Fibroblast of gingiva (primary cell): ENCODE data around the gene GNB1.
"Not testable (repeated sequence)": the region's sequence is repeated elsewhere in the genome, so short reads cannot be mapped to it uniquely, and the experiment has no call there.

Experiments
- DNase-seq: peaks from one replicate; pipeline ENCODE4 v3.0.0-alpha.2; 2011; ENCODE audit warnings: low read depth

GNB1 gene

DNA sequence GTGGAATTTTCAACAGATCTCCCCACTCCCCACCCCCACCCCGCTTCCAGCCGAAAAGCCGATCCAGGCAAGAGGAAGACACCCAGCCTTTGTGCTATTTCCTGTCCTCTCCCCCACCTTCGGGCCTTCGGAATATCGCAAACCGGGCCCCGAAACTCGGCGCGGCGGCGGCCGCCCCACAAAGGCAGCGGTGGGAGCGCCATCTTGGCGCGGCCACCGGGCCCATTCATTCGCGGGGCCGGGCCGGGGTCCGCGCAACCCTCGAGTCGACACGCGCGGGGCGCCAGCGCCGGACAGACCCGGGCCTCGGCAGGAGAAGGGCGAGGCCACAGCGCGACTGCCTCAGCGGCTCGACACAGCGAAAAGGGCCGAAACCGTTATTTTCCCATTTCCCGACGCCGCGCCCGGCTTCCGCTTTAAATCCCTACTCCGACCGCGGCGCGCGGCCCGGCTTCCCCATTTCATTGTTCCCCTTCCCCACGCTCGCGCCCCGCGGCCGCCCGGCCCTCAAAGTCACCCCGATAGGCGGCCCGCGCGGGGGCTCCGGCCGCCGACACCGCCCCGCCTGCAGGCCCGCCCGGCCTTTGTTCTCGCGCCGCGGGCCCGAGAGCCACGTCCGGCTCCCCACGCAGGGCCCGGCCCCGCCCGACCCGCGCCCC is 911 bp downstream of the GNB1 start:
- DNase-seq = peak; percentile 32

DNA sequence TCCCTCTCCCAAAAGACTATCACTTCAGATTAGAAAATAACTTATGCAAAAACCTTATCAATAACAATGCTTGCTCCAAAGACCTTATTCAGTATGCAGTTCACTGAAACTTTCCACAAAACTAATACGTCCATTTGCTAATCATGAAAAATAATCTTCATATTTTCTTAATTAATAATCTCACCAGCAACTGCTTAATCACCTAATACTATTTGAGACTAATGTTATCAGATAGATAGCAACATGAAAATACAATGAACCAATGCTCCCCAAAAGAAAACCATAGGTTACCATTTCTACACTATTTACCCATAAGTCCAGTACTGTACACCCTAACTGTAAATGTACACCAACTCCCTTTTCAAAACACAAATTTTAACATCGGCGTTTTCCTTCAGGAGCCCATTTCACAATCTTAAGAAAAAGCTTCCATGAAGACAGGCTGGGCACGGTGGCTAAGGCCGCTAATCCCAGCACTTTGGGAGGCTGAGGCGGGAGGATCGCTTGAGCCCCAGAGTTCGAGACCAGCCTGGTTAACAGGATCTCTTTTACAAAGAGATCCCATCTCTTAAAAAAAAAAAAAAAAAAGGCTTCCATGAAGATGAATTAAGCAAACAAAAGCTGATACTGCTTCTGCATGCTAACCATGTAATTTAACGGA is 1.7 kb downstream of the GNB1 start:
- DNase-seq = peak; percentile 30

DNA sequence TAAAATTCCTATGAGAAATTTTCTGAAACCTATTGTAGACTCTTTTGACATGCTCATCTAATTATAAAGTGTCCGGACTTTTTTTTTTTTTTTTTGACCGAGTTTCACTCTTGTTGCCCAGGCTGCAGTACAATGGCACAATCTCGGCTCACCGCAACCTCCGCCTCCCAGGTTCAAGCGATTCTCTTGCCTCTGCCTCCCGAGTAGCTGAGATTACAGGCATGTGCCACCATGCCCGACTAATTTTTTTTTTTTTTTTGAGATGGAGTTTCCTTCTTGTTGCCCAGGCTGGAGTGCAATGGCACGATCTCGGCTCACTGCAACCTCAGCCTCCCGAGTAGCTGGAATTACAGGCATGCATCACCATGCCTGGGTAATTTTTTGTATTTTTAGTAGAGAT is 7.0 kb downstream of the GNB1 start:
- DNase-seq = not testable (repeated sequence)

DNA sequence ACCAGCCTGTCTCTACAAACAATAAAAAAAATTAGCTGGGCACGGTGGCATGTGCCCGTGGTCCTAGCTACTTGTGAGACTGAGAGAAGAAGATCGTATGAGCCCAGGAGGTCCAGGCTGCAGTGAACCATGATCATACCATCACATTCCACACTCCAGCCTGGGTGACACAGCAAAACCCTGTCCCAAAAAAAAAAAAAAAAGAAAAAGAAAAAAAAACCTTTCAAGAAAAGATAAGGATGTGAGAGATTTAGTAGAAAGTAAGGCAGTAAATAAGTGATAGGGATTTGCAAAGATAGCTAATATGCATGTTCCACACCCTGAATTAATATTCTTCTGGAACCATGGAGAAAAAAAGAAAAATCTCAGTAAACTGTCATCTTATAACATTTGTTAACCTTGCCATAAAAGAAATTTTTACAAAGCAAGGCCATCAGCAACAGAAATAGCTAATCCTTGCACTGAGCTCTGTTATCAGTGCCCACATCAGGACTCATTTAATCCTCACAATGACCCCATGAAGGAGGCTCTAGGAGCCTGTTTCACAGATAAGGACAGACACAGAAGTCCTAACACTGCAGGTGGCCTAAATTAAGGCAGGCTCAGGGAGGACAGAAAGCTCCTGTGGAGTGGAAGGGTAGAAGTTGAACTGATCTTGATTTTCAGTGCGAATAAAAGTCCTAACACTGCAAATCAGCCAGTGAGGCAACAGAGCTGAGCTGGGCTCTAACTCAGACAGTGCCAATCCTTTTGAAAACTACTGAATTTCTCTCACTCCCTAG is 7.6 kb downstream of the GNB1 start:
- peak; percentile 53 for DNase-seq

DNA sequence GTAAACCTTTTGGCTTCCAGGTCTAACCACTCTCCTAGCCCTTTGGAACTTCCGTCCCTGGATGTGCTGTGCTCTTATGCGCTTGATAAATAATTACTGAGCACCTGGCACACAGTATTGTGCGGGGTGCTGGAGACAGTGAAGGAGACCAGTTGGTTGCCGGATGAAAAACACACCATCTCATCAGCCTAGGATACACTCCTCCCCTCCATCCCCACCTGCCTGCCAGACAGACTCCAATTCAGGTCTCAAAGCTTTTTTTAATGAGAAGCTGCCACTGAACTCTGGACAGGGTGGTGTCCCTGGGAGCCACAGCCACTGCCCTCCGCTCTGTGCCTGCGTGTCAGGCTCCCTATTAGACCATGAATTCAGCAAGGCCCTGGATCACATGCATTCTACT is 9.2 kb downstream of the GNB1 start:
- no peak for DNase-seq

DNA sequence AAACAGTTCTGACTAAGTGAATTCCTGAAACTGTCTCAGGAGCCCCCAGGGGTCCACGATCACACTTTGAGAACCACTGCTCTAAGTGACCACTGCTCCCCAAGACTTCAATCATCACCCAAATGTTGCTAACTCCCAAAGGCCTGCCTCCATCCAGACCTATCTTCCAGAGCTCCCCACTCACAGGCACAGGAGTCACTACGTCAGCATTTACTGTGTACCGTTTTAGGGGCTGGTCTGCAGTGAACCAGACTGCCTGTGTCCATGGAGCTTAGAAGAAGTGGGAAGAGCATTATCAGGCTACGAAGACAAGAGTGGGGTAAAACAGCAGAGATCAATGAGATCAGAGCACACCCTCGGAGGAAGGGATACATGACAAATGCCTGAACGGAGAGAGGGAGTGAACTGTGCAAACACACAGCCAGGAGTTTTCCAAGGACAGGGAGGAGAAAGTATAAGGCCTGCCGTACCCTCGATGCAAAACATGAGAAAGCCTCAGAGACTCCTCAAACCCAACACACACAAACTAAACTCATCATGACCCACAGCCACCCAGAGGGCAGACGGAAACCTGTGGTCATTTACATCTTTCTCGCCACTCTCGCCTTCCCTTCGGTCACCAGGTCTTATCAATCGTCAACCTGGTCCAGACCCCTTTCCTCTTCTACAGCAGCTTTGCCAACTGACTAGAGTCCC is 10.1 kb downstream of the GNB1 start:
- DNase-seq = no peak

DNA sequence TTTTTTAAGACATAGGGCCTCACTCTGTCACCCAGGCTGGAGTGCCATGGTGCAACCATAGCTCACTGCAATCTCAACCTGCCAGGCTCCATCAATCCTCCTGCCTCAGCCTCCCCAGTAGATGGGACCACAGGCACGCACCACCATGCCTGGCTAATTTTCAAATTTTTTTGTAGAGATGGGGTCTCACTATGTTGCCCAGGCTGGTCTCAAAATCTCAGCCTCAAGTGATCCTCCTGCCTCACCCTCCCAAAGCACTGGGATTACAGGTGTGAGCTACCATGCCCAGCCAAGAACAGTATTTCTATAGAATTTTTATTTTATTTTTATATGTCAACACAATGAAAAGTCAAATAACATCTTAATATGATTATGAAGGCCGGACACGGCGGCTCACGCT is 10.9 kb downstream of the GNB1 start:
- no peak for DNase-seq

DNA sequence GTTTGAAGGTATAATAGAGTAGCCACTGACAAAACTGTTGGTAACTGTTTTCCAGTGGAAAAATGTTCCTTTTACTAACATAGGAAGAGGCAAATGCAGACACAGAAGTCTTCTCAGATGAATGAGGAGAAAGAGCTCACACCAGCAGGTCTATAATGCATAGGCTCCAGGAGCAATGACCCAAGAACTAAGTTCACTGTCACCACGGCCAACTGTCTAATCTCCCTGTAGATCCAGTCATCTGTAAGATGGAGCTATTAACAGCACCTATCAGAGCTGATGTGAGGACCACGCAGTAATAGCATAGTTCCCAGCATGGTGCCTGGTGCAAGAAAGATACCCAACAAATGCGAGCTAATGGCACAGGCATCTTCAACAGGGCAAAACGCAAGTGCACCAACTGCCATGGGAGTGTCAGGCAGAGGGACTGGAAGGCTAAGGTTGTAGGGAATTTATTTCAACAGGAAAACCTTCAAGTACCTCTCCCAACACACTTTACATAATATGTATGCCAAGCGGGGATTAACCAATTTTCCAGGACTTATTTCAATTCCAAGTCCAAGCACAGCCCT is 12.9 kb downstream of the GNB1 start:
- no peak for DNase-seq

DNA sequence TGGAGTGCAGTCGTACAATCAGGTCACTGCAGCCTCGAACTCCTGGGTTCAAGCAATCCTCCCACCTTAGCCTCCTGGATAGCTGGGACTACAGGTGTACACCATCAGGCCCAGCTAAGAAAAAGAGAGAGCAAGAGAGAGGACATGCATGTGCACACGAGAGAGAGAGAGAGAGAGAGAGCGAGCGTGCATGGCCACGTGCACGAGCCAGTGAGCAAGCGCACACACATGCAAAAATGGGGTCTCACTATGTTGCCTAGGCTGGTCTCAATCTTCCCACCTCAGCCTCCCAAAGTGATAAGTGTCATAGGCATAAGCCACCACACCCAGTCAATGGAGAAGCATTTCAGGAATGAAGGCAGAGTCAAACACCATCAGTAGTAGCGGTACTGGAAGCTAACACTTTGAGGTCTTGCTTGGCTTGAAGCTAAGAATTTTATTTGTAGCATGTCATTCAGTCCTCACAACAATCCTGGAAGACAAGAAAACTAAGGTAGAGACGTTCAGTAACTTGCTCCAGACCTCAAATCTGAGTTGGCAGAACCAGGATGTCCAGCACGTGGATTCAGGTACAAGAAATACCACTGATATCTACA is 14.5 kb downstream of the GNB1 start:
- DNase-seq = no peak

DNA sequence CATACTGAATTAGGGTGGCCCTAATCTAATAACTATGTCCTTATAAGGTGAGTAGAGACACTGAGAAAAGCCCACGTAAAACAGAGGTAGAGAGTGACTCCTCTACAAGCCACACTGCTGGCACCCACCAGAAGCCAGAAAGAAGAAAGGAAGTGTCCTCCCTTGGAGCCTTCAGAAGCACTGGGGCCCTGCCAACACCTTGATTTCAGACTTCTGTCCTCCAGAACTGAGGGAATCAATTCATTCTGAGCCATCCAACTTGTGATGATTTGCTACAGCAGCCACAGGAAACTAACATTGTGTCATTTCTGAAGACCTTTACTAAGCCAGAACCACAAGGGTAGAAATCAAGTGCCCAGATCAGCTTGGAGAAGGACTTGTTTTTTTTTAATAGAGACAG is 15.0 kb downstream of the GNB1 start:
- DNase-seq = no peak

DNA sequence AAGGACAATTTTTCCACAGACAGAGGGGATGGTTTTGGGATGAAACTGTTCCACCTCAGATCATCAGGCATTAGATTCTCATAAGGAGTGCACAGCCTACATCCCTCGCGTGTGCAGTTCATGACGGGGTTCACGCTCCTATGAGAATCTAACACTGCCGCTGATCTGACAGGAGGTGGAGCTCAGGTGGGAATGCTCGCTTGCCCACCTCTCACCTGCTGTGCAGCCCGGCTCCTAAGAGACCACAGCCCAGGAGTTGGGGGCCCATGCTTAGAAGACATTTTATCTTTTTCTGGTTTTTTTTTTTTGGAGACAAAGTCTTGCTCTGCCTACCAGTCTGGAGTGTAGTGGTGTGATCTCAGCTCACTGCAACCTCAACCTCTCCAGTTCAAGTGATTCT is 16.0 kb downstream of the GNB1 start:
- no peak for DNase-seq

DNA sequence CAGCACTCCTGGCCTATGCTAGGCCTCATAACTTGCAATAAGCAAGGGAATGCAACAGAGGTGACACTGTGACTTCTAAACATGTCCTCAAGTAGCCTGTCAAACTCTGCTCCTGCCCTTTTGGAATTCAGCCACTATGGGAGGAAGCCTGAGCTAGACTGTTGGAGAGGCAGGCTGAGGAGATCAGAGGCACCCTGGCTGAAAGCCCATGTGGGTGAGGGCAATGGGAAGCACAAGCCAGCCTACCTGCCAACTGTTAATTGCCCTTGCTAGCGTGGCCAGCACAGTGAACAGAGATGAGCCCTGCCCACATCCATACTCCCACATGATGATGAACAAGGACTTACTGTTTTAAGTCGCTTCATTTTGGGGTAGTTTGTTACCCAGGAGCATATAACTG is 17.7 kb downstream of the GNB1 start:
- DNase-seq = no peak

DNA sequence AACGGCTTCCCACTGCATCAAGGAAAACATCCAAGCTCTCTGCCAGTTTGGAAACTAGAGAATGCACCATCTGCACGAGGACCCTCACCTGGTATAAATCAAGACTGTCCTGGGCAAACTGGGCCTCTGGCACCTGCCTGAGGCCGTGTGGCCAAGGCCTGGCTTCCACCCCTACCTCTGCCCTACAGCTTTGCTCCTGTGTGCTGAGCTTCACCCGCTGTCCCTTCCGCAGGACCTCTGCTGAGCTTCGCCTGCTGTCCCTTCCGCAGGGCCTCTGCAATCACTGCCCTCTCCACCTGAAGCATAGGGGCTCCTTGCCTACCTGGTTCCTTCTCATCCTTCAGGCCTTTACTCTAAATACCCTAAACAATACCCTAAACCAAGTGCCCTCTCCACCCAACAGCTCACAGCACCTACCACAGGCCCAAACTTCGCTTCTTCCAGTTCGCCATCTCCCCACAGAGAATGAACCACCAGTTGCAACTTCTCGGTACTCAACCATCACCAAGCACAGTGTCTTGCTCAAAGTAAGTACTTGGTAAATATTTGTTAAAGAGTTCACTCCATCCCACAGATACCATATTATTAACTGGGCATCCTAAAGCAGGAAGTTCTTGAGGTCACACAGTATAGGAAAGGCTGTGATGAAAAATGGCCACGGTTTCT is 18.4 kb downstream of the GNB1 start:
- no peak for DNase-seq

DNA sequence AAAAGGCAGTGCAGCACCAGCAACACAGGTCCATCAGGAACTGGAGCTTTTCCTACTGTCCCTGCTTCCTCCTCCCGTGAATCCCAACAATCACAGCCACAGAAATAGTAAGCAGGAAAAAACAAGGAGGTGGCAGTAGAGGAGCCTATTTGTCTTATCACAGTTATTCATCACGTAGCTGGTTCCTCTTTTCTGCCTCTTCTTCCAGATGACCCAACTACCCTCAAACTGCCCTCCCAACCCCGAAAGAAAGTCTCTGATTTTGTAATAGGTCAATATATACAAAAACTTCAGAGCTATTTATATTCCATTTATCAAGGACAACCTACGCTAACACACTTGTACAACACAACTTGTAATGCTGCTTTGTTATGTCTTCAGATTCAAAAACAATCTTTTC is 21.4 kb downstream of the GNB1 start:
- DNase-seq = no peak

DNA sequence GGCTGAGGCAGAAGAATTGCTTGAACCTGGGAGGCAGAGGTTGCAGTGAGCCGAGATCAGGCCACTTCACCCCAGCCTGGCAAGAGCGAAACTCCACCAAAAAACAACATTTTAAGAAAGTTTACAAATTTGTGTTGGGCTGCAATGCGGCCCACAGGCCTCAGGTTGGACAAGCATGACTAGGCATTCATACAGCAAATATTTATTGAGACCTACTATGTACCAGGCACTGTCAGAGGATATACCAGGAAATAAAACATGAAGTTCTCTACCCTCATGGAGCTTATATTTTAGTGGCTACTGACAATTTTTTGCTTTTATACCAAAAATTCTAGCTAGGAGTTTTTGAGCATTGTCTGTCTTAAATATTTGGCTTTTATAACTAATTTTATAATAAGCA is 23.7 kb downstream of the GNB1 start:
- no peak for DNase-seq

DNA sequence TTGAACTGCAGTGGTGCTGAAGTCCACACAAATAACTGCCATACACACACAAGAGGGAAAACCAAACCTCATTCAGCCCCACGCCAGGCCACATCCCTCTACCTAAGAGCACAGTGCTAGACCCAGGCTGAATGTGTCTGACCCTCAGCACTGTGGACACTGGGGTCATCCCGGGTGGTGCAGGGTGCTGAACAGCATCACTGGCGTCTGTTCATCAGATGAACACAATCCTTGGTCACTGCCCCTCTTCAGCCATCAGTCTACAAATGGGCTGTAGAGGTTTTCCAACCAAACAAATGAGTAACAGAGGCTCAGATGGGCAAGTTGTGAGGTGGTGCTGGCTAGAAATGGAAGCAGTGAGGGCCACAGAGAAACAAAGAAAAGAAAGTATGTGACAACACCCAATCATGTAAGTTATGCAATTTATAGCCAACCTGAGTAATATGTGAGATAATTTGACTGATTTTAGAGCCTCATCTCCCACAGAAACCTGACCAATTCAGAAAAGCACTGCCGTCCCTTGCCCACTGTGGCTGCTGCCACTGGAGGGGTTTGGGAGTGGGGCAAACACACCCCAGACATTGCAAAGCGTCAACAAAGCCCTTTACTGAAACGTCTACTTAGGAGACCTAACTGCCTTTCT is 27.9 kb downstream of the GNB1 start:
- no peak for DNase-seq

DNA sequence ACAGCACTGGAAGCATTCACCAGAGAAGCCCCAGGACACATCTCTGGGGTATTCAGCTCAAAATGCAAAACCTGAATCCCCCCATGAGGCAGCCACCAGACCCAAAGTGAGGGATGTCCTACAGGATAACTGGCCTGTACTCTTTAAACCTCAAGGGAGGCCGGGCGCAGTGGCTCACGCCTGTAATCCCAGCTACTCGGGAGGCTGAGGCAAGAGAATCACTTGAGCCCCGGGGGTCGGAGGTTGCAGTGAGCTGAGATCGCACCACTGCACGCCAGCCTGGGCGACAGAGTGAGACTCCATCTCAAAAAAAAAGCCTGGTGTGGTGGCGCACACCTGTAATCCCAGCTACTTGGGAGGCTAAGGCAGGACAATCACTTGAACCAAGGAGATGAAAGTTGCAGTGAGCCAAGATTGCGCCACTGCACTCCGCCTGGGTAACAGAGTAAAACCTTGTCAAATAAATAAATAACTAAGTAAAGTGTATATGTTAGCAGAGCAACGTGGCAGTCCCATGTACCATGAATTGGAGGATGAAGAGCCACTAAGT is 29.1 kb downstream of the GNB1 start:
- DNase-seq = peak; percentile 24

DNA sequence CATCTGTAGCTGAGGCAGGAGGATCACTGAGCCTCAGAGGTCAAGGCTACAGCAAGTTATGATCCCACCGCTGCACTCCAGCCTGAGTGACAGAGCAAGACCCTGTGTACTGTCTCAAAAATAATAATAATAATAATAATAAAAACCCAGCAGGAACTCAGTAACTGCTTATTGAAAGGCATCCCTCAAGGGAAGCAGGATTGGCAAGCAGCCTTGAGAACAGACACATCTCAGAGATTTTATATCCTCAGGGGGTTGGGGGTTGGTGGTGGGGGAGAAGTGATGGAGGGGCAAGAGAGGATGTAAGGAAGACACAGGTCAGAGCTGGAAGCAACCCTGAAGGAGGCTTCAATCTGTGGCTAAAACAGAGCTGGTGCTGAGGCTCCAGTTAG is 29.6 kb downstream of the GNB1 start:
- DNase-seq = no peak

DNA sequence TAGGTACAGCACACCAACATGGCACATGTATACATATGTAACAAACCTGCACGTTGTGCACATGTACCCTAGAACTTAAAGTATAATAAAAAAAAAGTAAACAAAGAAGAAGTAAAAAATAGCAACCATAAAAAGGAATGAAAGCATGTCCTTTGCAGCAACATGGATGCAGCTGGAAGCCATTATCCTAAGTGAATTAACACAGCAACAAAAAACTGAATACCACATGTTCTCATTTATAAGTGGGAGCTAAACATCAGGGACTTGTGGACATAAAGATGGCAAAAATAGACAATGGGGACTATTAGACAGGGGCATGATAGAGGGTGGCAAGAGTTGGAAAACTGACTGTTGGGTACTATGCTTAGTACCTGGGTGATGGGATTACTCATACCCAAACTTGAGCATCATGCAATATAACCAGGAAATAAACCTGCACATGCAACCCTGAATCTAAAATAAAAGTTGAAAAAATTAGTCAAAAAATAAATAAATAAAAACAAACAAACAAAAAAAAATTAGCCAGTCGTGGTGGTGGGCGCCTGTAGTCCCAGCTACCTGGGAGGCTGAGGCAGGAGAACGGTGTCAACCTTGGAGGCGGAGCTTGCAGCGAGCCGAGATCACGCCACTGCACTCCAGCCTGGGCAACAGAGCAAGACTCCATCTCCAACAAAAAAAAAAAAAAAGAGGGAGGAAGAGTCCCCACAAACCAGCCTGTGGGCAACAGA is 30.8 kb downstream of the GNB1 start:
- DNase-seq = not testable (repeated sequence)
